ENCODE results near the gene AACS. TPM values are rescaled to one million over a fixed set of nuclear protein-coding genes. Genes with fewer than 3 reads are reported as not detected.

AACS gene
- total RNA-seq, 1 experiment from 2014 or later, result 46.8 TPM

GRCh38 chr12:125018356-125018755, 46.9 kb upstream of the AACS start:
- Histone ChIP-seq H3F3A (ENCODE audit: insufficient read depth, low read depth) (no peaks in the 10 kb centered on the region), H3K79me2 (ENCODE audit: low read depth) (no peaks in the 10 kb centered on the region), H3K9me3 (ENCODE audit: insufficient read depth, low read depth) (no peaks in the 10 kb centered on the region), H4K20me1 (ENCODE audit: insufficient read depth) (no peaks in the 10 kb centered on the region), H3K27me3 (ENCODE audit: insufficient read depth, low read depth) (no peaks in the 10 kb centered on the region), H3K4me3 (no peak overlapping the region), H3K27ac (no peak overlapping the region), H3K4me1 (replicated peaks; ENCODE audit: insufficient read depth) (no peaks in the 10 kb centered on the region), H3K4me2 (no peak overlapping the region), H2AFZ (no peak overlapping the region), H3K36me3 (ENCODE audit: low read depth) (no peaks in the 10 kb centered on the region), H3K9me2 (ENCODE audit: insufficient read depth) (no peaks in the 10 kb centered on the region)
- no peak for DNase-seq
- BruUV-seq (replicated peaks), result no TSS peak
- CTCF ChIA-PET, result no interaction called here
- POLR2A ChIA-PET (ENCODE audit: unreplicated experiment), result no interaction called here
- intact Hi-C loops (cut with micrococcal nuclease; ENCODE audit: unreplicated experiment), result no loop called here
- no peak for TF ChIP-seq CTCF (conservative IDR thresholded peaks at IDR 0.05)
- no peak for TF ChIP-seq EZH2 (IDR thresholded peaks at IDR 0.05; ENCODE audit: low read depth)

GRCh38 chr12:125021096-125021495, 44.1 kb upstream of the AACS start:
- CTCF ChIA-PET, result no interaction called here
- Histone ChIP-seq H3K27me3 (ENCODE audit: insufficient read depth, low read depth) (no peaks in the 10 kb centered on the region), H3K4me3 (no peak overlapping the region), H3K9me3 (ENCODE audit: insufficient read depth, low read depth) (no peaks in the 10 kb centered on the region), H3K27ac (no peak overlapping the region), H3K4me2 (no peak overlapping the region), H3K79me2 (ENCODE audit: low read depth) (no peaks in the 10 kb centered on the region), H3F3A (ENCODE audit: insufficient read depth, low read depth) (no peaks in the 10 kb centered on the region), H3K4me1 (replicated peaks; ENCODE audit: insufficient read depth) (no peaks in the 10 kb centered on the region), H2AFZ (no peak overlapping the region), H3K9me2 (ENCODE audit: insufficient read depth) (no peaks in the 10 kb centered on the region), H3K36me3 (ENCODE audit: low read depth) (no peaks in the 10 kb centered on the region), H4K20me1 (ENCODE audit: insufficient read depth) (no peaks in the 10 kb centered on the region)
- intact Hi-C loops (cut with micrococcal nuclease; ENCODE audit: unreplicated experiment), result no loop called here
- TF ChIP-seq EZH2 (IDR thresholded peaks at IDR 0.05; ENCODE audit: low read depth) (no peak), CTCF (conservative IDR thresholded peaks at IDR 0.05) (no peak)
- no peak for DNase-seq
- POLR2A ChIA-PET (ENCODE audit: unreplicated experiment), result no interaction called here
- BruUV-seq (replicated peaks), result no TSS peak

- Histone ChIP-seq H4K20me1 (ENCODE audit: insufficient read depth) (no peaks in the 10 kb centered on the region), H3K27me3 (ENCODE audit: insufficient read depth, low read depth) (no peaks in the 10 kb centered on the region), H3K9me3 (ENCODE audit: insufficient read depth, low read depth) (no peaks in the 10 kb centered on the region), H3K36me3 (ENCODE audit: low read depth) (no peaks in the 10 kb centered on the region), H3K4me3 (no peak overlapping the region), H3K4me1 (replicated peaks; ENCODE audit: insufficient read depth) (no peaks in the 10 kb centered on the region), H3K4me2 (no peak overlapping the region), H2AFZ (no peak overlapping the region), H3K27ac (no peak overlapping the region), H3K79me2 (ENCODE audit: low read depth) (no peaks in the 10 kb centered on the region), H3K9me2 (ENCODE audit: insufficient read depth) (no peaks in the 10 kb centered on the region), H3F3A (ENCODE audit: insufficient read depth, low read depth) (no peaks in the 10 kb centered on the region)
- TF ChIP-seq CTCF (conservative IDR thresholded peaks at IDR 0.05), result no peak
- no peak for TF ChIP-seq EZH2 (IDR thresholded peaks at IDR 0.05; ENCODE audit: low read depth)
- no peak for DNase-seq
- intact Hi-C loops (cut with micrococcal nuclease; ENCODE audit: unreplicated experiment), result no loop called here
- POLR2A ChIA-PET (ENCODE audit: unreplicated experiment), result no interaction called here
- CTCF ChIA-PET, result no interaction called here
- BruUV-seq (replicated peaks), result no TSS peak
Observed at GRCh38 chr12:125021771-125022170, 43.5 kb upstream of the AACS start.
